ENCODE results near the gene PJA1.

- no peak for TF ChIP-seq CTCF (IDR thresholded peaks at IDR 0.05)
- TF ChIP-seq POLR2AphosphoS5 (IDR thresholded peaks at IDR 0.05; ENCODE audit: insufficient read depth in 1 of 2, low read depth in 1 of 2) = no peak
Measured at GRCh38 chrX:69142788-69143469, 22.3 kb downstream of the PJA1 start.

All from vagina (tissue), 2 donors.